Stimulated activated CD8-positive, alpha-beta memory T cell treated with anti-CD3 and anti-CD28 coated beads, Interleukin-15, amount 100 ng/mL, for 1 hour (primary cell): ENCODE data around the gene SOS1.
"Not testable (repeated sequence)": the region's sequence is repeated elsewhere in the genome, so short reads cannot be mapped to it uniquely, and the experiment has no call there.

Experiments used
- DNase-seq: peaks from one replicate; pipeline ENCODE4 v3.0.0-alpha.2; 2020; ENCODE audit warnings: low read depth

SOS1 gene

GRCh38 chr2:39120771-39121522 lies at the start of gene SOS1:
SOS1 (minus strand) TSS chr2:39121051; CDS start chr2:39120422, 629 bp downstream.
- peak; percentile 84 for DNase-seq

- no peak for DNase-seq
Observed at GRCh38 chr2:39164089-39164488, 43.2 kb upstream of the SOS1 start.

GRCh38 chr2:39160982-39161381 lies 40.1 kb upstream of the SOS1 start:
- DNase-seq: no peak

GRCh38 chr2:39159283-39159682 lies 38.4 kb upstream of the SOS1 start:
- DNase-seq: no peak

GRCh38 chr2:39158351-39158750 lies 37.5 kb upstream of the SOS1 start:
- no peak for DNase-seq

- no peak for DNase-seq
Observed at GRCh38 chr2:39156846-39157245, 36.0 kb upstream of the SOS1 start.

GRCh38 chr2:39156107-39156506 lies 35.3 kb upstream of the SOS1 start:
- no peak for DNase-seq

- not testable (repeated sequence) for DNase-seq
Observed at GRCh38 chr2:39155573-39155972, 34.7 kb upstream of the SOS1 start.

- no peak for DNase-seq
Observed at GRCh38 chr2:39154944-39155343, 34.1 kb upstream of the SOS1 start.

- DNase-seq: no peak
Observed at GRCh38 chr2:39153312-39153711, 32.5 kb upstream of the SOS1 start.

- DNase-seq: no peak
Observed at GRCh38 chr2:39152504-39152903, 31.7 kb upstream of the SOS1 start.

- DNase-seq: no peak
Observed at GRCh38 chr2:39150890-39151497, 30.1 kb upstream of the SOS1 start.

- DNase-seq: no peak
Observed at GRCh38 chr2:39150102-39150562, 29.3 kb upstream of the SOS1 start.

- no peak for DNase-seq
Observed at GRCh38 chr2:39146630-39147029, 25.8 kb upstream of the SOS1 start.

GRCh38 chr2:39145906-39146421 lies 25.1 kb upstream of the SOS1 start:
- DNase-seq: no peak

- DNase-seq: no peak
Observed at GRCh38 chr2:39144416-39144815, 23.6 kb upstream of the SOS1 start.

- DNase-seq: no peak
Observed at GRCh38 chr2:39142904-39143605, 22.2 kb upstream of the SOS1 start.

GRCh38 chr2:39141334-39142271 lies 20.8 kb upstream of the SOS1 start:
- DNase-seq: no peak

- not testable (repeated sequence) for DNase-seq
Observed at GRCh38 chr2:39140948-39141333, 20.1 kb upstream of the SOS1 start.

- DNase-seq: no peak
Observed at GRCh38 chr2:39140322-39140847, 19.5 kb upstream of the SOS1 start.

- no peak for DNase-seq
Observed at GRCh38 chr2:39139511-39140237, 18.8 kb upstream of the SOS1 start.
